ENCODE data around the gene FAM210B.

Gene FAM210B

DNA sequence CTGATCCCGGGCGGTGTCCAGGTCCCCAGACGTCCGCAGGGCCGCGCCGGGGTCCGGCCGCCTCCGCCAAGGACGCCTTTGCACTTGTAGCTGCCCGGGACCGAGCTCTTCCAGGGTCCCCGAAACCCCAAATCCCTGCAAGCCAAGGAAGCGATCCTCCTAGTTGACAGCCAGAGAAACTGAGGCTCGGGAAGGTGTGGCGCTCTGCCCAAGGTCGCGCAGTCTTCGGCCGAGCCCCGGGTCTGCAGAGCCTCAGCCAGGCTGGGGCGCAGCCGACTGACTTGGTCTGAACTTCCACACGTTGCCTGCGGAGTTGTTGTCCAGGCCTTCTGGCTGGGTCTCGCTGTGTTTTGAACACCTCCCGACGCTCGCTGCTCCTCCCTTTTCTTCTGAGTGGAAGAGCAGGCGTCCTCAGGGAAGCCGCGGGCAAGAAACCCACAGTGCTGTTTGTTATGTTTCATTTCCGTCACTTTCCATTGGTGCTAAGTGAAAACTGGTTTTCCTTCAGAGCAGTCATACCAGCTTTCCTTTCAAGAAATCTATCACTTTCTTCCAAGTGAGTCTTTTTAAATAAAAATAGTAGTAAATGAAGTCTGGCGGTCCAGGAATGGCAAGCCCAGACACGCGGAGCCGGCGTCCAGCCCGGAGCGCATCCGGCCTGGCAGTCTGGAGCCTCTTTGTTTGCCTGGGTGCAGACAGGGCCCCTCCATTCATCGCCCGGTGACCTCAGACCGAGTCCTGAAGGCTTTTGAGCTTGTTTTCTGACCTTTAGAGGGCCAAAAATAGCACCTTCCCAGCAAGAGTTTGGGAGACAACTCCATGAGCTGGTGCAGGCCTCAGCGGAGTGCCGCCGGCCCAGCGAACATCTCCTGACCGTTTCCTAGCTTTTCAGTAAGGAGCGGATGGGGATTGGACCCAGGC is 698 bp downstream of the FAM210B start:
- peak; percentile 77 for ATAC-seq
- TF ChIP-seq BACH2 (CRISPR knock-in tag; IDR thresholded peaks at IDR 0.05; ENCODE audit: borderline replicate concordance) (no peak), ZNF565 (CRISPR knock-in tag; conservative IDR thresholded peaks at IDR 0.05; ENCODE audit: low read depth) (no peak), ZFP3 (CRISPR knock-in tag; IDR thresholded peaks at IDR 0.05) (no peak), CSDC2 (CRISPR knock-in tag; IDR thresholded peaks at IDR 0.05) (no peak)
- TF ChIP-seq, protein P1, sequence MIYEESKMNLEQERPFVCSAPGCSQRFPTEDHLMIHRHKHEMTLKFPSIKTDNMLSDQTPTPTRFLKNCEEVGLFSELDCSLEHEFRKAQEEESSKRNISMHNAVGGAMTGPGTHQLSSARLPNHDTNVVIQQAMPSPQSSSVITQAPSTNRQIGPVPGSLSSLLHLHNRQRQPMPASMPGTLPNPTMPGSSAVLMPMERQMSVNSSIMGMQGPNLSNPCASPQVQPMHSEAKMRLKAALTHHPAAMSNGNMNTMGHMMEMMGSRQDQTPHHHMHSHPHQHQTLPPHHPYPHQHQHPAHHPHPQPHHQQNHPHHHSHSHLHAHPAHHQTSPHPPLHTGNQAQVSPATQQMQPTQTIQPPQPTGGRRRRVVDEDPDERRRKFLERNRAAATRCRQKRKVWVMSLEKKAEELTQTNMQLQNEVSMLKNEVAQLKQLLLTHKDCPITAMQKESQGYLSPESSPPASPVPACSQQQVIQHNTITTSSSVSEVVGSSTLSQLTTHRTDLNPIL (CRISPR knock-in tag; IDR thresholded peaks at IDR 0.05; ENCODE audit: low read depth) = no peak
- TF ChIP-seq, protein P2, sequence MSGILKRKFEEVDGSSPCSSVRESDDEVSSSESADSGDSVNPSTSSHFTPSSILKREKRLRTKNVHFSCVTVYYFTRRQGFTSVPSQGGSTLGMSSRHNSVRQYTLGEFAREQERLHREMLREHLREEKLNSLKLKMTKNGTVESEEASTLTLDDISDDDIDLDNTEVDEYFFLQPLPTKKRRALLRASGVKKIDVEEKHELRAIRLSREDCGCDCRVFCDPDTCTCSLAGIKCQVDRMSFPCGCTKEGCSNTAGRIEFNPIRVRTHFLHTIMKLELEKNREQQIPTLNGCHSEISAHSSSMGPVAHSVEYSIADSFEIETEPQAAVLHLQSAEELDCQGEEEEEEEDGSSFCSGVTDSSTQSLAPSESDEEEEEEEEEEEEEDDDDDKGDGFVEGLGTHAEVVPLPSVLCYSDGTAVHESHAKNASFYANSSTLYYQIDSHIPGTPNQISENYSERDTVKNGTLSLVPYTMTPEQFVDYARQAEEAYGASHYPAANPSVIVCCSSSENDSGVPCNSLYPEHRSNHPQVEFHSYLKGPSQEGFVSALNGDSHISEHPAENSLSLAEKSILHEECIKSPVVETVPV (CRISPR knock-in tag; IDR thresholded peaks at IDR 0.05) = no peak

DNA sequence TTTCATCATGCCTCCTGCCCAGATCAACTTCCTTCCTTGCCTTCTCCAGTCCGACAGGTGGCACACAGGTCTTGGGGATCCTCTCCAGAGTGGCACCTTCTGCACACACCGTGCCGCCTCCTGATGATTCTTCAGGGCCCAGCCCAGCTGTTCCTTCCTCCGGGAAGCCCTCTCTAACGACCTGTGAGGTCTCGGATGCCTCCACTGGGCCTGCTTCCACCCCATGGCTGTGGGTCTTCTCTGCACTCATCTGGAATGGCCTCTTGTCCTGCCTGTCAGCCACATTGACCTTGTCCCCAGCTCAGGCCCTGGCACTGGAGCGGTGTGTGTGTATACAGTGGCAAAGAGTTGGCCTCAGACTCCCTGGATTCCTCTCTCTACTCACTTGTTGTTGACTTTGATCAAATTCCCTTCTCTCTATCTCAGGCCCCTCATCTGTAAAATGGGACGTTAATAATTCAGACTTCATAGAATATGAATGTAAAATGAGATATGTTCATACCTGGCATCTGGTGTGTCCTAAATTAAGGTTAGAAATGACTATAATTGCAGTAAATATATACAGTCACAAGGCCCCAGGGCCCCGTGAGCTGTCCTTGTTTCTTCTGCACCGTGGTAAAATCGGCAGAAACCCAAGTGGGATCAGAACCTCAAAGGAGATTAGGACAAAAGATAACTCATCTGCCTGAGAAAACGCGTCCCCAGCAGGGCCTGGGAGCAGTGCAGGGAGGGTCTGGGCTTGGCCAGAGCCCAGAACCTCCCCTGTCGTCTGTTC is 1.5 kb downstream of the FAM210B start:
- peak; percentile 51; the same call in 1 of the 2 replicates for TF ChIP-seq ZFP3 (CRISPR knock-in tag; IDR thresholded peaks at IDR 0.05)
- TF ChIP-seq ARNTL (CRISPR knock-in tag; IDR thresholded peaks at IDR 0.05; ENCODE audit: borderline replicate concordance, low read depth) = no peak
- ATAC-seq = no peak

DNA sequence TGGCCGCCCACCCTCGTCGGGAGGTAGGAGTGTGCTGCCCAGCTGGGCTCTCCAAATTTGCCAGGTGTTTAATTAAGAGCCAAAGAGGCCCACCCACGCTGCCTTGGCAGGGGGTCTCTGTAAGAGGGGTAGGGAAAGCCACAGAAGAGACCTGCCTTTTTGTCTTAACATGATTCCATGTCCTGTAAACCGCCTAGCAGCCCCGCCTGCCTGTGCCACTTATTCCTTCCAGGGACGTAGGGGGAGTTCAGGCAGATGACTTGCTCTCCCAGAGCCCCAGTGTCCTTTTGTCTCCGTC is 2.1 kb downstream of the FAM210B start:
- no peak for TF ChIP-seq BACH2 (CRISPR knock-in tag; IDR thresholded peaks at IDR 0.05; ENCODE audit: borderline replicate concordance)
- TF ChIP-seq ZNF70 (CRISPR knock-in tag; IDR thresholded peaks at IDR 0.05) = no peak
- TF ChIP-seq, protein P3, sequence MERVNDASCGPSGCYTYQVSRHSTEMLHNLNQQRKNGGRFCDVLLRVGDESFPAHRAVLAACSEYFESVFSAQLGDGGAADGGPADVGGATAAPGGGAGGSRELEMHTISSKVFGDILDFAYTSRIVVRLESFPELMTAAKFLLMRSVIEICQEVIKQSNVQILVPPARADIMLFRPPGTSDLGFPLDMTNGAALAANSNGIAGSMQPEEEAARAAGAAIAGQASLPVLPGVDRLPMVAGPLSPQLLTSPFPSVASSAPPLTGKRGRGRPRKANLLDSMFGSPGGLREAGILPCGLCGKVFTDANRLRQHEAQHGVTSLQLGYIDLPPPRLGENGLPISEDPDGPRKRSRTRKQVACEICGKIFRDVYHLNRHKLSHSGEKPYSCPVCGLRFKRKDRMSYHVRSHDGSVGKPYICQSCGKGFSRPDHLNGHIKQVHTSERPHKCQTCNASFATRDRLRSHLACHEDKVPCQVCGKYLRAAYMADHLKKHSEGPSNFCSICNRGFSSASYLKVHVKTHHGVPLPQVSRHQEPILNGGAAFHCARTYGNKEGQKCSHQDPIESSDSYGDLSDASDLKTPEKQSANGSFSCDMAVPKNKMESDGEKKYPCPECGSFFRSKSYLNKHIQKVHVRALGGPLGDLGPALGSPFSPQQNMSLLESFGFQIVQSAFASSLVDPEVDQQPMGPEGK (CRISPR knock-in tag; IDR thresholded peaks at IDR 0.05; ENCODE audit: borderline replicate concordance) = no peak
- TF ChIP-seq, protein P4, sequence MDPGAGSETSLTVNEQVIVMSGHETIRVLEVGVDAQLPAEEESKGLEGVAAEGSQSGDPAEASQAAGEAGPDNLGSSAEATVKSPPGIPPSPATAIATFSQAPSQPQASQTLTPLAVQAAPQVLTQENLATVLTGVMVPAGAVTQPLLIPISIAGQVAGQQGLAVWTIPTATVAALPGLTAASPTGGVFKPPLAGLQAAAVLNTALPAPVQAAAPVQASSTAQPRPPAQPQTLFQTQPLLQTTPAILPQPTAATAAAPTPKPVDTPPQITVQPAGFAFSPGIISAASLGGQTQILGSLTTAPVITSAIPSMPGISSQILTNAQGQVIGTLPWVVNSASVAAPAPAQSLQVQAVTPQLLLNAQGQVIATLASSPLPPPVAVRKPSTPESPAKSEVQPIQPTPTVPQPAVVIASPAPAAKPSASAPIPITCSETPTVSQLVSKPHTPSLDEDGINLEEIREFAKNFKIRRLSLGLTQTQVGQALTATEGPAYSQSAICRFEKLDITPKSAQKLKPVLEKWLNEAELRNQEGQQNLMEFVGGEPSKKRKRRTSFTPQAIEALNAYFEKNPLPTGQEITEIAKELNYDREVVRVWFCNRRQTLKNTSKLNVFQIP (CRISPR knock-in tag; IDR thresholded peaks at IDR 0.05; ENCODE audit: borderline replicate concordance, low read depth) = no peak
- no peak for TF ChIP-seq CSDC2 (CRISPR knock-in tag; IDR thresholded peaks at IDR 0.05)
- no peak for TF ChIP-seq PPARA (CRISPR knock-in tag; IDR thresholded peaks at IDR 0.05; ENCODE audit: borderline replicate concordance)
- TF ChIP-seq, protein P1 (CRISPR knock-in tag; IDR thresholded peaks at IDR 0.05; ENCODE audit: low read depth) = no peak
- TF ChIP-seq, protein P2 (CRISPR knock-in tag; IDR thresholded peaks at IDR 0.05) = no peak
- TF ChIP-seq, protein P5, sequence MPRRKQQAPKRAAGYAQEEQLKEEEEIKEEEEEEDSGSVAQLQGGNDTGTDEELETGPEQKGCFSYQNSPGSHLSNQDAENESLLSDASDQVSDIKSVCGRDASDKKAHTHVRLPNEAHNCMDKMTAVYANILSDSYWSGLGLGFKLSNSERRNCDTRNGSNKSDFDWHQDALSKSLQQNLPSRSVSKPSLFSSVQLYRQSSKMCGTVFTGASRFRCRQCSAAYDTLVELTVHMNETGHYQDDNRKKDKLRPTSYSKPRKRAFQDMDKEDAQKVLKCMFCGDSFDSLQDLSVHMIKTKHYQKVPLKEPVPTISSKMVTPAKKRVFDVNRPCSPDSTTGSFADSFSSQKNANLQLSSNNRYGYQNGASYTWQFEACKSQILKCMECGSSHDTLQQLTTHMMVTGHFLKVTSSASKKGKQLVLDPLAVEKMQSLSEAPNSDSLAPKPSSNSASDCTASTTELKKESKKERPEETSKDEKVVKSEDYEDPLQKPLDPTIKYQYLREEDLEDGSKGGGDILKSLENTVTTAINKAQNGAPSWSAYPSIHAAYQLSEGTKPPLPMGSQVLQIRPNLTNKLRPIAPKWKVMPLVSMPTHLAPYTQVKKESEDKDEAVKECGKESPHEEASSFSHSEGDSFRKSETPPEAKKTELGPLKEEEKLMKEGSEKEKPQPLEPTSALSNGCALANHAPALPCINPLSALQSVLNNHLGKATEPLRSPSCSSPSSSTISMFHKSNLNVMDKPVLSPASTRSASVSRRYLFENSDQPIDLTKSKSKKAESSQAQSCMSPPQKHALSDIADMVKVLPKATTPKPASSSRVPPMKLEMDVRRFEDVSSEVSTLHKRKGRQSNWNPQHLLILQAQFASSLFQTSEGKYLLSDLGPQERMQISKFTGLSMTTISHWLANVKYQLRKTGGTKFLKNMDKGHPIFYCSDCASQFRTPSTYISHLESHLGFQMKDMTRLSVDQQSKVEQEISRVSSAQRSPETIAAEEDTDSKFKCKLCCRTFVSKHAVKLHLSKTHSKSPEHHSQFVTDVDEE (CRISPR knock-in tag; IDR thresholded peaks at IDR 0.05) = no peak
- TF ChIP-seq ZFP3 (CRISPR knock-in tag; IDR thresholded peaks at IDR 0.05) = no peak
- no peak for TF ChIP-seq SNAI2 (CRISPR knock-in tag; IDR thresholded peaks at IDR 0.05)
- no peak for TF ChIP-seq TOX (CRISPR knock-in tag; IDR thresholded peaks at IDR 0.05; ENCODE audit: borderline replicate concordance)
- no peak for TF ChIP-seq OSR1 (CRISPR knock-in tag; IDR thresholded peaks at IDR 0.05)
- TF ChIP-seq ZFP30 (CRISPR knock-in tag; IDR thresholded peaks at IDR 0.05) = no peak
- TF ChIP-seq RARB (CRISPR knock-in tag; IDR thresholded peaks at IDR 0.05) = no peak
- TF ChIP-seq GLIS3 (CRISPR knock-in tag; IDR thresholded peaks at IDR 0.05) = no peak
- no peak for TF ChIP-seq TCF4 (CRISPR knock-in tag; IDR thresholded peaks at IDR 0.05; ENCODE audit: borderline replicate concordance)
- no peak for TF ChIP-seq ZNF8 (CRISPR knock-in tag; IDR thresholded peaks at IDR 0.05)
- ATAC-seq = no peak
